ENCODE measurements around the gene SLC22A17.

- TF ChIP-seq CTCF (IDR thresholded peaks at IDR 0.05; ENCODE audit: low read depth, low read length, missing input control): peak; percentile 6
- TF ChIP-seq REST (IDR thresholded peaks at IDR 0.05): no peak
- TF ChIP-seq TAF1 (conservative IDR thresholded peaks at IDR 0.05): no peak
- TF ChIP-seq JUND (IDR thresholded peaks at IDR 0.05): no peak
- TF ChIP-seq GABPA (IDR thresholded peaks at IDR 0.05 in 1 of 2, conservative IDR thresholded peaks at IDR 0.05 in 1 of 2): no peak
- no peak for TF ChIP-seq ATF3 (IDR thresholded peaks at IDR 0.05)
- TF ChIP-seq, protein P1, sequence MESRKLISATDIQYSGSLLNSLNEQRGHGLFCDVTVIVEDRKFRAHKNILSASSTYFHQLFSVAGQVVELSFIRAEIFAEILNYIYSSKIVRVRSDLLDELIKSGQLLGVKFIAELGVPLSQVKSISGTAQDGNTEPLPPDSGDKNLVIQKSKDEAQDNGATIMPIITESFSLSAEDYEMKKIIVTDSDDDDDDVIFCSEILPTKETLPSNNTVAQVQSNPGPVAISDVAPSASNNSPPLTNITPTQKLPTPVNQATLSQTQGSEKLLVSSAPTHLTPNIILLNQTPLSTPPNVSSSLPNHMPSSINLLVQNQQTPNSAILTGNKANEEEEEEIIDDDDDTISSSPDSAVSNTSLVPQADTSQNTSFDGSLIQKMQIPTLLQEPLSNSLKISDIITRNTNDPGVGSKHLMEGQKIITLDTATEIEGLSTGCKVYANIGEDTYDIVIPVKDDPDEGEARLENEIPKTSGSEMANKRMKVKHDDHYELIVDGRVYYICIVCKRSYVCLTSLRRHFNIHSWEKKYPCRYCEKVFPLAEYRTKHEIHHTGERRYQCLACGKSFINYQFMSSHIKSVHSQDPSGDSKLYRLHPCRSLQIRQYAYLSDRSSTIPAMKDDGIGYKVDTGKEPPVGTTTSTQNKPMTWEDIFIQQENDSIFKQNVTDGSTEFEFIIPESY (IDR thresholded peaks at IDR 0.05): no peak
- TF ChIP-seq YY1 (IDR thresholded peaks at IDR 0.05): no peak
- no peak for TF ChIP-seq EGR1 (IDR thresholded peaks at IDR 0.05; ENCODE audit: low read depth in 2 of 2)
- TF ChIP-seq RAD21 (IDR thresholded peaks at IDR 0.05): peak; percentile 46 to 51
Observed at GRCh38 chr14:23299211-23299957, 53.3 kb downstream of the SLC22A17 start.
